ENCODE results near the gene ACTR1B. TPM values are rescaled to one million over a fixed set of nuclear protein-coding genes. Genes with fewer than 3 reads are reported as not detected.
"Not testable (repeated sequence)": the region's sequence is repeated elsewhere in the genome, so short reads cannot be mapped to it uniquely, and the experiment has no call there.

The ACTR1B gene
- polyA plus RNA-seq, 1 of the 3 experiments (the other 2 are of a cell fraction): 51.5 TPM

- H3K9me3 ChIP-seq: no peaks in the 10 kb centered on the region
- no peak for TF ChIP-seq YY1 (IDR thresholded peaks at IDR 0.05; ENCODE audit: low read depth)
- no peak for TF ChIP-seq CHD2 (IDR thresholded peaks at IDR 0.05; ENCODE audit: low read length, partially characterized antibody)
- no peak for TF ChIP-seq CTCF (IDR thresholded peaks at IDR 0.05)
- no peak for TF ChIP-seq FOSL2 (IDR thresholded peaks at IDR 0.05; ENCODE audit: borderline replicate concordance, low read depth)
- TF ChIP-seq USF2 (IDR thresholded peaks at IDR 0.05; ENCODE audit: borderline replicate concordance, low read depth, low read length): no peak
- no peak for TF ChIP-seq FOXM1 (IDR thresholded peaks at IDR 0.05; ENCODE audit: low read depth)
- no peak for TF ChIP-seq MXI1 (IDR thresholded peaks at IDR 0.05; ENCODE audit: low read depth, low read length)
- no peak for TF ChIP-seq PBX3 (IDR thresholded peaks at IDR 0.05)
- TF ChIP-seq TCF12 (IDR thresholded peaks at IDR 0.05): no peak
- no peak for TF ChIP-seq REST (IDR thresholded peaks at IDR 0.05; ENCODE audit: low read depth, low read length)
- TF ChIP-seq NFIC (IDR thresholded peaks at IDR 0.05; ENCODE audit: borderline replicate concordance): no peak
- TF ChIP-seq FOXJ3 (CRISPR knock-in tag; IDR thresholded peaks at IDR 0.05): no peak
- TF ChIP-seq POLR2AphosphoS5 (IDR thresholded peaks at IDR 0.05; ENCODE audit: low read depth, low read length): no peak
- TF ChIP-seq ZBTB33 (IDR thresholded peaks at IDR 0.05; ENCODE audit: borderline replicate concordance, low read depth): no peak
- no peak for TF ChIP-seq SIN3A (IDR thresholded peaks at IDR 0.05; ENCODE audit: borderline replicate concordance, low read depth, low read length)
- ChIA-PET POLR2A (no interaction called here), CTCF (interaction anchor here (0.8 kb wide), 1 partner anchor 98 kb away, joined by 4 read pairs; no protein-coding TSS in a partner anchor)
- H3K4me1 ChIP-seq (ENCODE audit: control insufficient read depth in 1 of 2, insufficient read depth in 2 of 2, low read depth in 1 of 2, low read length in 1 of 2): no peaks in the 10 kb centered on the region
- no peaks in the 10 kb centered on the region for H3K27me3 ChIP-seq (ENCODE audit: insufficient read depth)
- H3K4me2 ChIP-seq: no peak overlapping the region
- no peak overlapping the region for H3K4me3 ChIP-seq (ENCODE audit: low read depth in 2 of 2, low read length in 1 of 2)
- WGBS (ENCODE audit: low lambda C conversion rate): 82% methylated on average over 9 of the region's 11 CpGs
- H3K27ac ChIP-seq (ENCODE audit: low read depth in 2 of 2, low read length in 1 of 2): no peak overlapping the region
- H2AFZ ChIP-seq (ENCODE audit: low read depth): no peak overlapping the region
- H3K9ac ChIP-seq: no peak overlapping the region
- H3K9me2 ChIP-seq: no peaks in the 10 kb centered on the region
- H3K79me2 ChIP-seq (ENCODE audit: insufficient read depth): no peaks in the 10 kb centered on the region
- no peaks in the 10 kb centered on the region for H4K20me1 ChIP-seq (ENCODE audit: insufficient read depth)
- H3K36me3 ChIP-seq (replicated peaks in 1 of 2; ENCODE audit: control insufficient read depth in 1 of 2, insufficient read depth in 2 of 2, low read length in 1 of 2): no peaks in the 10 kb centered on the region
- H3F3A ChIP-seq (replicated peaks; ENCODE audit: insufficient read depth): no peaks in the 10 kb centered on the region
- no peak for DNase-seq
Observed at GRCh38 chr2:97688062-97688827, 24.4 kb upstream of the ACTR1B start.

GRCh38 chr2:97687235-97687634, 23.4 kb upstream of the ACTR1B start:
- H3K27ac ChIP-seq (ENCODE audit: low read depth in 2 of 2, low read length in 1 of 2); POLR2A ChIA-PET; H3K79me2 ChIP-seq (ENCODE audit: insufficient read depth); H3K9me3 ChIP-seq; H3K4me1 ChIP-seq (ENCODE audit: control insufficient read depth in 1 of 2, insufficient read depth in 2 of 2, low read depth in 1 of 2, low read length in 1 of 2); DNase-seq; H3K9ac ChIP-seq; H2AFZ ChIP-seq (ENCODE audit: low read depth); H3K27me3 ChIP-seq (ENCODE audit: insufficient read depth); H3K36me3 ChIP-seq (replicated peaks in 1 of 2; ENCODE audit: control insufficient read depth in 1 of 2, insufficient read depth in 2 of 2, low read length in 1 of 2); H3F3A ChIP-seq (replicated peaks; ENCODE audit: insufficient read depth); H3K4me3 ChIP-seq (ENCODE audit: low read depth in 2 of 2, low read length in 1 of 2); H3K9me2 ChIP-seq; H4K20me1 ChIP-seq (ENCODE audit: insufficient read depth); H3K4me2 ChIP-seq: not testable (repeated sequence)
- 64% methylated on average over 2 of the region's 3 CpGs for WGBS (ENCODE audit: low lambda C conversion rate)
- CTCF ChIA-PET: interaction anchor here (6.5 kb wide), 1 partner anchor 11 kb away, joined by 40 read pairs; no protein-coding TSS in a partner anchor
